ENCODE measurements around the gene ADI1.
"Not testable (repeated sequence)": the region's sequence is repeated elsewhere in the genome, so short reads cannot be mapped to it uniquely, and the experiment has no call there.

Gene ADI1

DNA sequence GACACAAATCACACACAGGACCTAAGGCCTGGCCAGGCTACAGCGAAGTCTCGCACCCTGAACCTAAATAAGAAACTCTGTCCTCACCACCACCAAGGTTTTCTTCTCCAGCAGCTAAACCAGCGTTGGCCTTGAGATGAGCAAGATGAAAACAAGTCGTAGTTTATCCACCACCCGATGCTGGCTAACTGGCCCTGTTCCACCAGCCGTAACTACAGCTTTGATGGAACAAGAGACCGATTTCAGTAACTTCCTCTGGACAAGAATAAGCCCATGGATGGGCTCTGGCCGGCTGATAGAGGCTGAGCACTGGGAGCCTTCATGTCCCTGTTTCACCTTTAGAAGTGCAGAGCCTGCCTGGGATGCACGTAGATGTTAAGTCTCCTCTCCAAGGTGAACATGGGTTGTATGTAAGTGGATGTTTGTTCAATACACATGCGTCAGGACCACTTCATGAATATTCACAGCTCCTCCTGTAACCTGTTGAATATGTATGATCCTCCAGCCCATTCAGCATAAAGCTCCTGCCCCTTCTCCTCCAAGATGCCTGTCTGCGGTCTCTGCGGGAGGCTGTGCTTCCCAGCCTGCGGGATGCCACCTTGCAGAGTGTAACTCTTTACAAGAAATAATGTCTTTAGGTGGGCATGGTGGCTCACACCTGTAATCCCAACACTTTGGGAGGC, 24.2 kb downstream of the ADI1 start:
- H3K36me3 ChIP-seq (ENCODE audit: control insufficient read depth, insufficient read depth, low read length) = peaks cover 25% of the 10 kb centered on the region
- no peaks in the 10 kb centered on the region for H3K9me3 ChIP-seq (ENCODE audit: control insufficient read depth, low read length)
- H3K27me3 ChIP-seq (replicated peaks; ENCODE audit: control insufficient read depth, insufficient read depth, low read length, poor library complexity, severe bottlenecking) = no peaks in the 10 kb centered on the region
- H3K4me1 ChIP-seq (ENCODE audit: control insufficient read depth, insufficient read depth, low read length, poor library complexity, severe bottlenecking) = no peaks in the 10 kb centered on the region
- no peak overlapping the region for H3K4me3 ChIP-seq (ENCODE audit: insufficient read depth, low read depth, low read length, poor library complexity, severe bottlenecking)
- no peak for DNase-seq
- H3K27ac ChIP-seq (ENCODE audit: insufficient read depth, low read length, poor library complexity, severe bottlenecking) = no peak overlapping the region

DNA sequence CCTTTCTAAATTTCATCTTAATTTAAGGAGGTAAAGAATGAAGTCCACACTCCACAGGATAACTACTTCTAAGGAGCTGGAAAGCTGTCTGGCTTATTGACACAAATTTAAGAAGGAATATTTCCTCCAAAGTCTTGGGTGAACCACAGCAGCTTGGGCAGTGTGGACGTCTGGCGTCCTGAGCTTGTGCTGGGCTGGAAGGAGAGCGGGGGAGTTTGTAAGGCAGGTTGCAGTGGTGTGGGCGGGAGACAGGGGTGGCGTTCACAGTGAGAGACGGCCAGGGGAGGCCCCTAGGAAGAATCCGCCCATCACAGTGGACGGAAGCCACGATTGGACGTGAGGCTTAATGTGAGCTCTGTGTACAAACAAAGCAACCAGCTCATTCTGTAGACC, 25.7 kb downstream of the ADI1 start:
- H3K4me1 ChIP-seq (ENCODE audit: control insufficient read depth, insufficient read depth, low read length, poor library complexity, severe bottlenecking) = no peaks in the 10 kb centered on the region

DNA sequence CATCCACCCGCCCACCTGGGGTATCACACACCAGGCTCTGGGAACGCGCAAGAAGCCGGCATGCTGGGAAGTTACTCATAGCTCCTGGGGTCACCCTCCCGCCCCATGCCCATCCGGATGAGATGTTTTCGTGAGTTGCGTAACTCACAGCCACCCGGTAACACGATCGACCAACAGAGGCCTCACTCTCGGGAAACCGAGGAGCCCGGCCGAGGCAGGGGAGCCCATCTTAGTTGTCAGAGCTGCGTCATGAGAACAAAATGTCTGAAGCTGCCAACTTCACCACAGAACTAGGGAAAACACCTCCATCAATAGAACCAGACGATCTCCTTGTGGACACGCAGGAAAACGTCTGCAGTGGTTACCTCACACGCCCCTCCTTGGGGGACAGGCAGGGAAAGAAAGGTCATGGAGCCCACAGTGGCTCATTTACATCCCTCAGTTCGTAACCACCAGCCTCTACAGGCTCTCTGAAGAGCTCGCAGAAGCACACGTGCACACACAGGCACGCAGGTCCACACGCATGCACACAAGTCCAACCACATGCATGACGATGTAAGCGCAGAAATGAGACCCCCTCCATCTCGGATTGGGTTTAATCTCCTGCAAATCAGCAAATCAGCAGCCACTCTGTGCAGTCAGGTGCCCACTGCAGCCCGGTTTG, 26.2 kb downstream of the ADI1 start:
- no peak overlapping the region for H3K4me3 ChIP-seq (ENCODE audit: insufficient read depth, low read depth, low read length, poor library complexity, severe bottlenecking)
- peaks cover 6% of the 10 kb centered on the region for H3K36me3 ChIP-seq (ENCODE audit: control insufficient read depth, insufficient read depth, low read length)
- H3K9me3 ChIP-seq (ENCODE audit: control insufficient read depth, low read length) = no peaks in the 10 kb centered on the region
- no peaks in the 10 kb centered on the region for H3K27me3 ChIP-seq (replicated peaks; ENCODE audit: control insufficient read depth, insufficient read depth, low read length, poor library complexity, severe bottlenecking)
- H3K4me1 ChIP-seq (ENCODE audit: control insufficient read depth, insufficient read depth, low read length, poor library complexity, severe bottlenecking) = no peaks in the 10 kb centered on the region
- H3K27ac ChIP-seq (ENCODE audit: insufficient read depth, low read length, poor library complexity, severe bottlenecking) = no peak overlapping the region
- no peak for DNase-seq

More for the DNA sequence above, 25.7 kb downstream of the ADI1 start:
- no peak overlapping the region for H3K27ac ChIP-seq (ENCODE audit: insufficient read depth, low read length, poor library complexity, severe bottlenecking)
- H3K36me3 ChIP-seq (ENCODE audit: control insufficient read depth, insufficient read depth, low read length) = peaks cover 11% of the 10 kb centered on the region
- no peak overlapping the region for H3K4me3 ChIP-seq (ENCODE audit: insufficient read depth, low read depth, low read length, poor library complexity, severe bottlenecking)
- no peaks in the 10 kb centered on the region for H3K27me3 ChIP-seq (replicated peaks; ENCODE audit: control insufficient read depth, insufficient read depth, low read length, poor library complexity, severe bottlenecking)
- H3K9me3 ChIP-seq (ENCODE audit: control insufficient read depth, low read length) = no peaks in the 10 kb centered on the region
- DNase-seq = no peak

DNA sequence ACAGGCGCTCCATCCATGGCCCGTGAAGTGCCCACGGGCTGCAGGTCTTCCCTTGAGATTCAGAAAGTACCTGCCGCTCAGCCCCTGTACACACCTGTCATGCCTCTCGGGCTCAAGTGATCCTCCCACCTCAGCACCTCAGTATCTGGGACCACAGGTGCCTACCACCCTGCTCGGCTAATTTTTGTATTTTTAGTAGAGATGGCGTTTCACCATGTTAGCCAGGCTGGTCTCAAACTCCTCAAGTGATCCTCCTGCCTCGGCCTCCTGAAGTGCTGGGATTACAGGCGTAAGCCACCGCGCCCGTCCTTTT, 26.9 kb downstream of the ADI1 start:
- not testable (repeated sequence) for H3K36me3 ChIP-seq (ENCODE audit: control insufficient read depth, insufficient read depth, low read length); H3K27ac ChIP-seq (ENCODE audit: insufficient read depth, low read length, poor library complexity, severe bottlenecking); H3K27me3 ChIP-seq (replicated peaks; ENCODE audit: control insufficient read depth, insufficient read depth, low read length, poor library complexity, severe bottlenecking); H3K4me3 ChIP-seq (ENCODE audit: insufficient read depth, low read depth, low read length, poor library complexity, severe bottlenecking); DNase-seq; H3K4me1 ChIP-seq (ENCODE audit: control insufficient read depth, insufficient read depth, low read length, poor library complexity, severe bottlenecking); H3K9me3 ChIP-seq (ENCODE audit: control insufficient read depth, low read length)

DNA sequence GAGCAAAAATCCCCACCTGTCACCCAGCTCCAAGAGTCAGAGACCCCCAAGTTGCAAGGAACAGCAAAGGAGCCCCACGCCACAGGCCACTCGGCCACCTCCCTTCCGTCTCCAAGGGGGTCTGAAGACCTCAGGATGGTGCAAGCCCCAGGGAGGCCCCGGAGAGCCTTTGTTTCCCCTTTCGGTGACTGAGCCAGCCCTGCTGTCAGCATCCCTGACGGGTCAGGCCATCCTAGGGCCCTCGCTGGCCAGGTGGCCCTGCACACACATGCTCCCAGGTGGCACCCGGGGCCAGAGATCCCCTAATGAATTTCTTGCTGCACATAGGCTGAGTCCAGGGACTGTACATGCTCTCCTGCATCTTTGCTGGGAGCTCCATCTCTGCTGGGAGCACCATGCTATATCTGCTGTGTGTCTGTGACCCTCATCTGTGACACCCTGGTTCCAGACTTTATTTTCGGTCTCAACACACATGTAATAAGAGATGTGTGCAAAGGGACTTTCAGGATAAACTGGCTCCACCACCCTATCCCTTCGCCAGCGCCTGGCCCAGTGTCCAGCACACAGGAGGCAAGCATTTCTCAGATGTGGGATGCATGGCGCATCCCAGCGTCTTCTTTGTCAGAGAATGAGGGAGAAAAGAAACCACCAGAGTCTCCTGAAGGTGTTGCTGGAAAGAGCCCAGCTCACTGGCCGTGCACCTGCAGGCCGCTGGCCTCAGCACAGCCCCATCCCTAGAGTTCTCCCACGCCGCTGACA, 27.4 kb downstream of the ADI1 start:
- Histone ChIP-seq H3K36me3 (ENCODE audit: control insufficient read depth, insufficient read depth, low read length) (no peaks in the 10 kb centered on the region), H3K27ac (ENCODE audit: insufficient read depth, low read length, poor library complexity, severe bottlenecking) (no peak overlapping the region), H3K4me3 (ENCODE audit: insufficient read depth, low read depth, low read length, poor library complexity, severe bottlenecking) (no peak overlapping the region), H3K9me3 (ENCODE audit: control insufficient read depth, low read length) (no peaks in the 10 kb centered on the region), H3K4me1 (ENCODE audit: control insufficient read depth, insufficient read depth, low read length, poor library complexity, severe bottlenecking) (no peaks in the 10 kb centered on the region), H3K27me3 (replicated peaks; ENCODE audit: control insufficient read depth, insufficient read depth, low read length, poor library complexity, severe bottlenecking) (no peaks in the 10 kb centered on the region)
- DNase-seq = no peak

DNA sequence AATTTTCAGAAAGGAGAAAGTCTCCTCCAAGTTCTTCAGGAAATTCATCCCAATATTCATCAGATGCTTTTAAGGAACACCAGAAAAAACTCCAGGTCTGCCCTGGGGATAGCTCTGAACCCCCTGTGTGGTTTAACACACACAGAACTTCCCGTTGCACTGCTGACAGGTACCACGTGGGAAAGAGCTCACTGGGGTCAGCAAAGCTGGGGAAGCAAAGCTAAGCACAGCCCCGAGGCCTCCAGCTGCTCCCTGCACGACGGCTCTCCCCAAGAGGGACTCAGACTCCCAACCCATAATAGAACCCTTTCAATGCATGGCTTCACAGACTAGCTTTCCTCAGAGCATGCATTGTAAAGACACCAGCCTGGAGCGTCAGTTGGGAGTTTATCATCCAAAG, 28.0 kb downstream of the ADI1 start:
- no peak for DNase-seq
- Histone ChIP-seq H3K9me3 (ENCODE audit: control insufficient read depth, low read length) (no peaks in the 10 kb centered on the region), H3K36me3 (ENCODE audit: control insufficient read depth, insufficient read depth, low read length) (no peaks in the 10 kb centered on the region), H3K27me3 (replicated peaks; ENCODE audit: control insufficient read depth, insufficient read depth, low read length, poor library complexity, severe bottlenecking) (no peaks in the 10 kb centered on the region), H3K4me1 (ENCODE audit: control insufficient read depth, insufficient read depth, low read length, poor library complexity, severe bottlenecking) (no peaks in the 10 kb centered on the region), H3K27ac (ENCODE audit: insufficient read depth, low read length, poor library complexity, severe bottlenecking) (no peak overlapping the region), H3K4me3 (ENCODE audit: insufficient read depth, low read depth, low read length, poor library complexity, severe bottlenecking) (no peak overlapping the region)

DNA sequence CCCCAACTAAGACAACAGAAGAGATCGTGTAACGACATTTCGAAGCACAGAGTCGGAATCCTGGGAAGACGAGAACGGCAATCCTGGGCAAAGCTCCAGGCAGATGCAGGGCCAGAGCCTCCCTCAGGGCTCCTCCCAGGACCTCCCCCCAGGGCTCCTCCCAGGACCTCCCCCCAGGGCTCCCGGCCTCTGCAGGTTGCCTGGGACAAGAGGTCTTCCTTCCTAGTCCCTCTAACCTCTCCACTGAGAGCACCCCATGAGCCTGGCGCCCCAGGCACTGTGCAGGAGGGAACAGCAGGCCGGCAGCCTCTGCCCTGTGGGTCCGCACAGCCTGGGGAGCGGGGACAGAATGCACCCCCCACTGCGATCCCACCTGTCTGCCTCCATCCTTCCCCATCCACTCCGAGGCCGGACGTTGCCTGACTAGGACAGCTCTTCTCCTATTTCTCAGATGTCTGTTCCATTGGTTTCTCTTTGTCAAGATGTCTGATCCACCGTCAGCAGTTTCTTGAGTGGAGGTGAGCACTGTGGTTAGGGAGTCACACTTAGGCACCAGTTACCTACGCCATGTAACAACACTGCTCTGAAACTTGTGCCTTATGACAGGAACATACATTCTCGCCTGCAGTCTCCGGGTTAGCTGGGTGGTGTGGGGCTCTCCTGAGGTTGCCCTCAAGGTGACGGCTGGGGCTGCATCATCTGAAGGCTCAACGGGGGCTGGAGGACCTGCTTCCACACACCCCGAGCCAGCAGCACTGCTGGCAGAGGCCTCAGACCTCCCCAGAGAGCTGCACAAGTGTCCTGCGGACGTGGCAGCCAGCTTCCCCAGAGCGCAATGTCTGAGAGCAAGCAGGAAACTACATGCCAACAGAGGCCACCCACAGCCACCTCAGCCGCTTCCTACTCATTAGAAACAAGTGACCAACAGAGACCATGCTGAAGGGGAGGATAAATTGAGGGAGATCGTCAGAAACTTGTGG, 28.9 kb downstream of the ADI1 start:
- Histone ChIP-seq H3K9me3 (ENCODE audit: control insufficient read depth, low read length) (no peaks in the 10 kb centered on the region), H3K4me1 (ENCODE audit: control insufficient read depth, insufficient read depth, low read length, poor library complexity, severe bottlenecking) (no peaks in the 10 kb centered on the region), H3K4me3 (ENCODE audit: insufficient read depth, low read depth, low read length, poor library complexity, severe bottlenecking) (no peak overlapping the region), H3K27me3 (replicated peaks; ENCODE audit: control insufficient read depth, insufficient read depth, low read length, poor library complexity, severe bottlenecking) (no peaks in the 10 kb centered on the region), H3K27ac (ENCODE audit: insufficient read depth, low read length, poor library complexity, severe bottlenecking) (no peak overlapping the region), H3K36me3 (ENCODE audit: control insufficient read depth, insufficient read depth, low read length) (no peaks in the 10 kb centered on the region)
- DNase-seq = no peak

DNA sequence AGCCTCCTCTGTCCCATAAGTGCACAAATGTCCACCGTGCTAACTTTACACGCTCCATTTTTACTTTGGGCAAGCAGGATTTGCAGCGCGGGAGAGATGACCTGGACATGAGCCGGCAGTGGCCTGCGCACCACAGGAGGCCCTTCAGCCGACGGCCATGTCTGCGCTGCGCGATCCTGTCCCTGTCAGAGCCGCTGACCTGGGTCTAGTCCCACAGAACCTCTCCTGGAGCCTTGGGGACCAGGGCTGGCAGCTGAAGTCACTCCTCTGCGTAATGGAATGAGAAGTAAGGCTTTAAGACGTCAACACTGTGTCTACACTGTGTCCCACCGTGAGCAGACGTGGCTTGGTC, 29.6 kb downstream of the ADI1 start:
- H3K4me1 ChIP-seq (ENCODE audit: control insufficient read depth, insufficient read depth, low read length, poor library complexity, severe bottlenecking) = no peaks in the 10 kb centered on the region
- no peak overlapping the region for H3K4me3 ChIP-seq (ENCODE audit: insufficient read depth, low read depth, low read length, poor library complexity, severe bottlenecking)
- no peaks in the 10 kb centered on the region for H3K36me3 ChIP-seq (ENCODE audit: control insufficient read depth, insufficient read depth, low read length)
- no peak for DNase-seq
- H3K27me3 ChIP-seq (replicated peaks; ENCODE audit: control insufficient read depth, insufficient read depth, low read length, poor library complexity, severe bottlenecking) = no peaks in the 10 kb centered on the region
- no peak overlapping the region for H3K27ac ChIP-seq (ENCODE audit: insufficient read depth, low read length, poor library complexity, severe bottlenecking)
- no peaks in the 10 kb centered on the region for H3K9me3 ChIP-seq (ENCODE audit: control insufficient read depth, low read length)

DNA sequence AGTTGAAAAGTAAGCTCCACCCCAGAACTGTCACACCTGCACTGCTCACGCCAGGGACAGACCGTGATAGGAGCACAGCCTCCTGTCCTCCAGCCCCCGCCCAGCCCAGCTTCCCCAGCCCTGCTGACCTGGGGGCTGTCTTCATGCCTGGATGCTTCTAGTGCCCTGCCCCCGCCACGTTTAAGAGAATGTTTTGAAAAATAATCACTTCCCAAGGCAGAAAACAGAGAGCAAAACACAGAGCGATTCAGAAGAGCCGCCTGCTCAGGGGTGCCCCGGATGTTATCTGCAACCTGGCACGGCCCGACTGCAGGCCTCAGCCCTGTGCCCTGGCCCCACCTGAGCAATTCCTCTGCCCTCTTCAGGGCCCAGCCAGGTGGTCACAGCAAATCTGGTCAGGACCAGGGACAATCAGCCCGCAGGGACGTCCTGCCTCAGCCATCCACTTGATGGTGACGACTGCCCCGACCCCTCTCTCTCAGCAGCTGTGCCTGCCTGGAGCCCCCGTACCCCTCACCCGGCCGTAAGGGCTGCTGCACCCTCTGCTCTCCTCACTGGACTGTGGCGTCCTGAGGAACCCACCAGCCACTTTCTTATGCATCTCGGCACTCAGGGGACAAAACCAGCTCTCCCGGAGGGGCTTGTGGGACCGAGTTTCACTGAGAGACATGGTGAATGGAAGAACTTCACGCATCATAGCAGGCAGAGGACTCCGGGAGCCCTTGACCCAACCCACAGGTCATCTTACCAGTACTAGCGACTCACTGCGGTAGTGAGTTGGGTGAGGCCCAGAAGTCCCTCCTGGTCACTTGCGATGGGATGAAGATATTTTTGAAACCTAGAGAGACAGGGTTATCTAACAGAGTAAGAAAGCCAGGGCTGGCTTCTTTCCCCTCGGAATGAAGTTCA, 30.2 kb downstream of the ADI1 start:
- no peaks in the 10 kb centered on the region for H3K36me3 ChIP-seq (ENCODE audit: control insufficient read depth, insufficient read depth, low read length)
- no peaks in the 10 kb centered on the region for H3K9me3 ChIP-seq (ENCODE audit: control insufficient read depth, low read length)
- no peak overlapping the region for H3K4me3 ChIP-seq (ENCODE audit: insufficient read depth, low read depth, low read length, poor library complexity, severe bottlenecking)
- no peaks in the 10 kb centered on the region for H3K27me3 ChIP-seq (replicated peaks; ENCODE audit: control insufficient read depth, insufficient read depth, low read length, poor library complexity, severe bottlenecking)
- DNase-seq = no peak
- H3K27ac ChIP-seq (ENCODE audit: insufficient read depth, low read length, poor library complexity, severe bottlenecking) = no peak overlapping the region
- no peaks in the 10 kb centered on the region for H3K4me1 ChIP-seq (ENCODE audit: control insufficient read depth, insufficient read depth, low read length, poor library complexity, severe bottlenecking)

Measured in effector memory CD4-positive, alpha-beta T cell (primary cell).